ENCODE data around the gene MYO1B. TPM values are rescaled to one million over a fixed set of nuclear protein-coding genes. Genes with fewer than 3 reads are reported as not detected.

The MYO1B gene
- total and polyA plus RNA-seq, 2 of the 4 experiments (the other 2 are of a cell fraction) = 57.2 to 116 TPM

- Histone ChIP-seq H2AFZ (replicated peaks; ENCODE audit: low read length, poor library complexity) (no peak overlapping the region), H3K18ac (ENCODE audit: low read depth, low read length) (peak overlapping the region; percentile 89), H3K9me3 (ENCODE audit: control insufficient read depth, insufficient read depth, low read length) (no peaks in the 10 kb centered on the region), H3K27ac (ENCODE audit: insufficient read depth, low read length) (peak overlapping the region; percentile 80), H3K36me3 (ENCODE audit: control insufficient read depth, insufficient read depth, low read length) (peaks cover 21% of the 10 kb centered on the region), H2AK5ac (ENCODE audit: low read depth, low read length) (peak overlapping the region; percentile 45; the same call in 1 of the 2 replicates), H4K91ac (ENCODE audit: insufficient read depth, low read depth, low read length) (peak overlapping the region; percentile 91), H3K4me2 (ENCODE audit: low read depth, low read length) (peak overlapping the region; percentile 95), H2BK5ac (ENCODE audit: low read depth, low read length, poor library complexity, severe bottlenecking) (peak overlapping the region; percentile 94), H4K20me1 (ENCODE audit: insufficient read depth, low read length) (no peaks in the 10 kb centered on the region), H3K9ac (ENCODE audit: low read depth, low read length) (no peak overlapping the region), H3K9me1 (ENCODE audit: insufficient read depth, low read length) (peaks cover 6% of the 10 kb centered on the region), H3K4ac (ENCODE audit: low read depth, low read length) (peak overlapping the region; percentile 83), H2AK9ac (replicated peaks; ENCODE audit: low read depth, low read length, poor library complexity) (no peak overlapping the region), H2BK120ac (ENCODE audit: low read depth, low read length) (peak overlapping the region; percentile 89), H3K4me3 (ENCODE audit: insufficient read depth, low read depth, low read length) (no peak overlapping the region), H4K8ac (ENCODE audit: low read depth in 2 of 2, low read length in 2 of 2) (peak overlapping the region; percentile 56 to 75; a peak in 3 of 4 replicates), H2BK15ac (ENCODE audit: low read depth, low read length) (peak overlapping the region; percentile 88; the same call in 2 of the 3 replicates), H3K23ac (ENCODE audit: low read depth, low read length) (peak overlapping the region; percentile 72), H3K4me1 (ENCODE audit: control insufficient read depth, insufficient read depth, low read length) (peaks cover 16% of the 10 kb centered on the region), H3K56ac (ENCODE audit: extremely low read depth, insufficient read depth, low read length) (peak overlapping the region; percentile 80), H3K14ac (replicated peaks; ENCODE audit: low read depth, low read length) (peak overlapping the region; percentile 78), H2BK20ac (ENCODE audit: low read depth, low read length) (peak overlapping the region; percentile 73), H3K27me3 (ENCODE audit: control insufficient read depth, insufficient read depth, low read length) (no peaks in the 10 kb centered on the region), H4K5ac (ENCODE audit: low read depth, low read length) (peak overlapping the region; percentile 78), H3K79me1 (ENCODE audit: low read depth in 1 of 2, low read length in 2 of 2) (peaks cover 25 to 56% of the 10 kb centered on the region in 2 experiments)
- WGBS, 2 experiments (ENCODE audit: extremely low coverage in 2 of 2, insufficient read length in 1 of 2) = no CpG with 5 or more reads among the region's 6 CpGs
- TF ChIP-seq MXI1 (IDR thresholded peaks at IDR 0.05; ENCODE audit: borderline replicate concordance, low read depth, low read length) (peak; percentile 60), CTCF (conservative IDR thresholded peaks at IDR 0.05; ENCODE audit: low read depth, low read length) (no peak), RCOR1 (IDR thresholded peaks at IDR 0.05; ENCODE audit: insufficient replicate concordance, low read length) (no peak), FOS (IDR thresholded peaks at IDR 0.05; ENCODE audit: low read depth, low read length) (peak; percentile 81), CHD1 (IDR thresholded peaks at IDR 0.05; ENCODE audit: low read depth, low read length) (no peak), RFX5 (IDR thresholded peaks at IDR 0.05; ENCODE audit: low read depth, low read length) (no peak), MAFK (IDR thresholded peaks at IDR 0.05; ENCODE audit: low read depth, low read length) (no peak), BHLHE40 (IDR thresholded peaks at IDR 0.05; ENCODE audit: low read depth, low read length) (peak; percentile 55; the same call in 1 of the 2 replicates), NFE2L2 (IDR thresholded peaks at IDR 0.05; ENCODE audit: low read depth, low read length) (no peak), USF2 (IDR thresholded peaks at IDR 0.05; ENCODE audit: low read depth, low read length) (no peak), ELK1 (IDR thresholded peaks at IDR 0.05; ENCODE audit: borderline replicate concordance, low read depth, low read length) (no peak), CEBPB (IDR thresholded peaks at IDR 0.05; ENCODE audit: low read depth, low read length) (peak; percentile 82), SMC3 (IDR thresholded peaks at IDR 0.05; ENCODE audit: low read depth, low read length) (no peak), RAD21 (IDR thresholded peaks at IDR 0.05; ENCODE audit: low read length) (no peak)
- in situ Hi-C loops (cut with MboI; ENCODE audit: low sequenced_read_pairs) = no loop called here
- no TSS peak for BruUV-seq (replicated peaks)
- DNase-seq (peak; percentile 92), ATAC-seq (ENCODE audit: low read depth) (peak; percentile 72)
- ChIA-PET CTCF (interaction anchor here (0.6 to 1.5 kb wide), 4 partner anchors 13 to 168 kb away, joined by 3 to 6 read pairs (median 5); no protein-coding TSS in a partner anchor), POLR2A (ENCODE audit: unreplicated experiment) (interaction anchor here (0.7 kb wide), 1 partner anchor 77 kb away, joined by 3 read pairs; no protein-coding TSS in a partner anchor)
- dilution Hi-C loops (cut with HindIII; ENCODE audit: low sequenced_read_pairs, unreplicated experiment) = no loop called here
- intact Hi-C loops (cut with micrococcal nuclease) = no loop called here
Observed at GRCh38 chr2:191333911-191334357, 88.7 kb downstream of the MYO1B start.

Measured in IMR-90 (cell line).